SU-DHL-6 (cell line): ENCODE results near the gene TMEM143.

Source experiments
- H2AFZ ChIP-seq: fragments of 200-600 bp; sonication (generic); 2 replicates; pipeline ENCODE4 v1.6.1; 2014; ENCODE audit warnings: low read depth, mild to moderate bottlenecking, moderate library complexity, mixed read lengths, antibody characterized with exemption, low read length; ENCODE audit not compliant: severe bottlenecking
- H3F3A ChIP-seq: fragments of 200-600 bp; shearing (Covaris generic); 2 replicates; pipeline ENCODE4 v1.6.0; 2016; ENCODE audit warnings: antibody characterized with exemption, mild to moderate bottlenecking; ENCODE audit not compliant: insufficient read depth
- H3K27ac ChIP-seq: fragments of 200-600 bp; sonication (generic); 2 replicates; pipeline ENCODE4 v1.5.1; 2016; ENCODE audit warnings: low read depth, mild to moderate bottlenecking, low read length, moderate library complexity, mixed read lengths
- H3K27me3 ChIP-seq: fragments of 200-600 bp; sonication (generic), shearing (Covaris generic); 2 replicates; pipeline ENCODE4 v1.6.0; 2014; ENCODE audit warnings: mild to moderate bottlenecking, low read length
- H3K36me3 ChIP-seq: fragments of 200-600 bp; sonication (generic); 2 replicates; pipeline ENCODE4 v1.6.1; 2014; ENCODE audit warnings: mild to moderate bottlenecking, low read length, mixed read lengths
- H3K4me2 ChIP-seq: fragments of 300-600, 200-600 bp; shearing (Covaris generic), sonication (generic); 2 replicates; pipeline ENCODE4 v1.6.0; 2014; ENCODE audit warnings: low read length, low read depth, mild to moderate bottlenecking; ENCODE audit not compliant: poor library complexity, severe bottlenecking
- H3K4me3 ChIP-seq: fragments of 200-600 bp; sonication (generic); 2 replicates; pipeline ENCODE4 v1.5.1; 2014; ENCODE audit warnings: antibody characterized with exemption, low read length, mild to moderate bottlenecking, mixed read lengths; ENCODE audit not compliant: insufficient read depth, poor library complexity, severe bottlenecking
- H3K79me2 ChIP-seq: fragments of 200-600 bp; sonication (generic); 2 replicates; pipeline ENCODE4 v1.6.1; 2014; ENCODE audit warnings: mild to moderate bottlenecking, low read length, moderate library complexity; ENCODE audit not compliant: insufficient read depth
- H3K9ac ChIP-seq: fragments of 200-600 bp; sonication (generic); 2 replicates; pipeline ENCODE4 v1.7.0; 2014; ENCODE audit warnings: mild to moderate bottlenecking, low read length
- H3K9me2 ChIP-seq: fragments of 200-600 bp; sonication (generic); replicated peaks from 2 replicates; pipeline ENCODE4 v1.6.1; 2014; ENCODE audit warnings: low read length; ENCODE audit not compliant: insufficient read depth
- H3K9me3 ChIP-seq: fragments of 200-600 bp; sonication (generic); 2 replicates; pipeline ENCODE4 v1.6.1; 2014; ENCODE audit warnings: low read length, mixed read lengths; ENCODE audit not compliant: insufficient read depth
- H4K20me1 ChIP-seq: fragments of 200-600 bp; sonication (generic); 2 replicates; pipeline ENCODE4 v1.6.1; 2014; ENCODE audit warnings: low read depth, mild to moderate bottlenecking, antibody characterized with exemption, low read length, moderate library complexity, mixed read lengths
- EZH2phosphoT487 ChIP-seq: fragments of 200-600 bp; sonication (generic), shearing (Covaris generic); conservative IDR thresholded peaks from 2 replicates; pipeline ENCODE4 v1.6.1; 2018; ENCODE audit warnings: mild to moderate bottlenecking, antibody characterized with exemption, low read length, moderate library complexity, mixed read lengths
- TF ChIP-seq, protein P1 (sequence below): fragments of 200-600 bp; sonication (generic); IDR thresholded peaks from one replicate; pipeline ENCODE4 v1.5.1; 2017; ENCODE audit warnings: antibody characterized with exemption, mild to moderate bottlenecking, low read length, moderate library complexity; ENCODE audit not compliant: insufficient read depth, poor library complexity, severe bottlenecking

TMEM143 gene

DNA sequence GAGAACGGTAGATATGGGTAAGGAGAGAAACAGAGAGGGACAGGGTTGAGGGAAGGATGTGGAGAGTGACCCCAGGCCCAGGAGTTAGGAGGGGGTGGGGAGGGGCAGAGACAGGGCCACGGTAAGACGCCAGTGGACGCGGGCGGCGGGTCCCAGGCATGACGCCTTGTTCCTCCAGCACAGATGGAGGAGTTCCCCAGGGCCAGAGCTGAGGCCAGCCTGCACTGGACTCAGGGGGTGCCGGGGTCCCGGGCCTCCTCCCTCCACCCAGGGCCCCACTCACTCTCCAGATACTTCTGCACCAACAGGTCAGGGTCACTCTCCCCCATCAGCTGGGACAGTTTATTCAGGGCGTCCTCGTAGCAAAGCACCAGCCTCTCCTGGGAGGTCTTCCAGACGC, 60.4 kb downstream of the TMEM143 start:
- Histone ChIP-seq H3K9me2 (no peaks in the 10 kb centered on the region), H3K27ac (no peak overlapping the region), H4K20me1 (no peaks in the 10 kb centered on the region), H3K4me2 (no peak overlapping the region), H3K9me3 (no peaks in the 10 kb centered on the region), H3K4me3 (no peak overlapping the region), H3K9ac (no peak overlapping the region), H3K27me3 (no peaks in the 10 kb centered on the region), H3F3A (no peaks in the 10 kb centered on the region), H3K36me3 (no peaks in the 10 kb centered on the region), H3K79me2 (no peaks in the 10 kb centered on the region), H2AFZ (no peak overlapping the region)
- no peak for TF ChIP-seq EZH2phosphoT487
- TF ChIP-seq, protein P1, sequence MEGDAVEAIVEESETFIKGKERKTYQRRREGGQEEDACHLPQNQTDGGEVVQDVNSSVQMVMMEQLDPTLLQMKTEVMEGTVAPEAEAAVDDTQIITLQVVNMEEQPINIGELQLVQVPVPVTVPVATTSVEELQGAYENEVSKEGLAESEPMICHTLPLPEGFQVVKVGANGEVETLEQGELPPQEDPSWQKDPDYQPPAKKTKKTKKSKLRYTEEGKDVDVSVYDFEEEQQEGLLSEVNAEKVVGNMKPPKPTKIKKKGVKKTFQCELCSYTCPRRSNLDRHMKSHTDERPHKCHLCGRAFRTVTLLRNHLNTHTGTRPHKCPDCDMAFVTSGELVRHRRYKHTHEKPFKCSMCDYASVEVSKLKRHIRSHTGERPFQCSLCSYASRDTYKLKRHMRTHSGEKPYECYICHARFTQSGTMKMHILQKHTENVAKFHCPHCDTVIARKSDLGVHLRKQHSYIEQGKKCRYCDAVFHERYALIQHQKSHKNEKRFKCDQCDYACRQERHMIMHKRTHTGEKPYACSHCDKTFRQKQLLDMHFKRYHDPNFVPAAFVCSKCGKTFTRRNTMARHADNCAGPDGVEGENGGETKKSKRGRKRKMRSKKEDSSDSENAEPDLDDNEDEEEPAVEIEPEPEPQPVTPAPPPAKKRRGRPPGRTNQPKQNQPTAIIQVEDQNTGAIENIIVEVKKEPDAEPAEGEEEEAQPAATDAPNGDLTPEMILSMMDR = no peak

DNA sequence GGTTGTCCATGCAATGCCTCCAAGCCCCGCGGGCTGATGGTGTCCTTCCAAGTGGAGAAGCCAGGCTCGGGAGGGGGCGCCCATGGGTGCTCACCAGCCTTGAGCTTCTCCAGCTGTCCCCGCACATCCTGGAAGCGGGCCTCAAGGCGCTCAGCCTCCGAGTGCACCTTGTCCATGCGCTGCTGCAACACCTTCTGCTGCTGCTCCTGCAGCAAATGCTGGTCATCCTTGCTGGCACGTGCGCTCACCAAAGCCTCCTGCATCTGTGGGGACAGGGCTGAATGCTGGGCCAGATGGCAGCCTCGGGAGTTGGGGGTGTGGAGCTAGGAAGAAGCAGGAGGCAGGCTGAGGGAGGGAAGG, 61.2 kb downstream of the TMEM143 start:
- Histone ChIP-seq H3K27ac (no peak overlapping the region), H3K79me2 (no peaks in the 10 kb centered on the region), H3K4me2 (no peak overlapping the region), H3K4me3 (no peak overlapping the region), H3K9me3 (no peaks in the 10 kb centered on the region), H3K36me3 (no peaks in the 10 kb centered on the region), H3F3A (no peaks in the 10 kb centered on the region), H4K20me1 (no peaks in the 10 kb centered on the region), H3K27me3 (no peaks in the 10 kb centered on the region), H3K9me2 (no peaks in the 10 kb centered on the region), H2AFZ (no peak overlapping the region), H3K9ac (no peak overlapping the region)
- TF ChIP-seq EZH2phosphoT487 = no peak
- TF ChIP-seq, protein P1 = no peak

DNA sequence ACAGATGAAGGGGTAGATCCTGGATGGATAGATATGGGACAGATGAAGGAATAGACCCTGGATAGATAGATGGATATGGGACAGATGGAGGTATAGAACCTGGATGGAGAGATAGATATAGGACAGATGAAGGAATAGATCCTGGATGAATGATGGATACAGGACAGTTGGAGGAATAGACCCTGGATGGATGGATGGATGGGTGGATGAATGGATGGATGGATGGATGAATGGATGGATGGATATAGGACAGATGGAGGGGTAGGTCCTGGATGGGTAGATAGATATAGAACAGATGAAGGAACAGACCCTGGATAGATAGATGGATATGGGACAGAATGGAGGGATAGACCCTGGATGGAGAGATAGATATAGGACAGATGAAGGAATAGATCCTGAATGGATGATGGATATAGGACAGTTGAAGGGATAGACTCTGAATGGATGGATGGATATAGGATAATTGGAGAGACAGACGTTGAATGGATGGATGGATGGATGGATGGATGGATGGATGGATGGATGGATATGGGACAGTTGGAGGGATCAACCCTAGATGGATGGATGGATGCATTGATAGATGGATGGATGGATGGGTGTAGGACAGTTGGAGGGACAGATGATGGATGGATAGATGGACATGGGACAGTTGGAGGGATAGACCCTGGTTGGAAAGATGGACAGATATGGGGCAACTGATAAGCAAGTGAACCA, 61.7 kb downstream of the TMEM143 start:
- no peak overlapping the region for H3K9ac ChIP-seq
- H2AFZ ChIP-seq = no peak overlapping the region
- TF ChIP-seq, protein P1 = no peak
- no peak for TF ChIP-seq EZH2phosphoT487
- H3K79me2 ChIP-seq = no peaks in the 10 kb centered on the region
- H3K4me2 ChIP-seq = no peak overlapping the region
- no peaks in the 10 kb centered on the region for H3K27me3 ChIP-seq
- no peaks in the 10 kb centered on the region for H3K9me2 ChIP-seq
- no peak overlapping the region for H3K4me3 ChIP-seq
- H3K36me3 ChIP-seq = no peaks in the 10 kb centered on the region
- H3K27ac ChIP-seq = no peak overlapping the region
- H4K20me1 ChIP-seq = no peaks in the 10 kb centered on the region
- no peaks in the 10 kb centered on the region for H3F3A ChIP-seq
- no peaks in the 10 kb centered on the region for H3K9me3 ChIP-seq
